HFFc6 (cell line): ENCODE measurements around the gene UBASH3A. TPM values are rescaled to one million over a fixed set of nuclear protein-coding genes. Genes with fewer than 3 reads are reported as not detected.

ENCODE experiments used
- DNase-seq: peaks from one replicate; pipeline ENCODE4 v3.0.0-alpha.2; 2018
- H3K27ac Mint-ChIP-seq: 2 replicates; pipeline ENCODE4 v1.8.0; 2020; ENCODE audit warnings: mild to moderate bottlenecking, mixed read lengths
- H3K27me3 Mint-ChIP-seq: 2 replicates; pipeline ENCODE4 v1.8.0; 2021; ENCODE audit warnings: mild to moderate bottlenecking, moderate library complexity, mixed read lengths; ENCODE audit not compliant: insufficient read depth
- H3K36me3 Mint-ChIP-seq: 2 replicates; pipeline ENCODE4 v1.8.0; 2021; ENCODE audit warnings: low read depth, mixed read lengths
- H3K4me1 Mint-ChIP-seq: 2 replicates; pipeline ENCODE4 v1.8.0; 2020; ENCODE audit warnings: low read depth, mixed read lengths
- H3K4me3 Mint-ChIP-seq: 2 replicates; pipeline ENCODE4 v1.8.0; 2020; ENCODE audit warnings: mild to moderate bottlenecking, moderate library complexity, mixed read lengths
- H3K9me3 Mint-ChIP-seq: 2 replicates; pipeline ENCODE4 v1.8.0; 2020; ENCODE audit warnings: mild to moderate bottlenecking, mixed read lengths
- total RNA-seq, 6 experiments: library from RNA; stranded (reverse); fragmentation: NEBNext Ultra II Directional; extraction: Animal tissue kit (Norgen Biotek cat#: 25700); gene quantifications; 2 replicates in 1 of 6; 3 replicates in 5 of 6; pipeline ENCODE4 v1.2.3, GENCODE V29; 2021
- TF ChIP-seq, protein P1 (sequence below): fragments of 200-600 bp; sonication (generic); IDR thresholded peaks from 2 replicates; pipeline ENCODE4 v1.5.0; 2021; ENCODE audit warnings: antibody characterized with exemption, mild to moderate bottlenecking

UBASH3A gene
- total RNA-seq, 6 experiments from 2014 or later, result not detected

DNA sequence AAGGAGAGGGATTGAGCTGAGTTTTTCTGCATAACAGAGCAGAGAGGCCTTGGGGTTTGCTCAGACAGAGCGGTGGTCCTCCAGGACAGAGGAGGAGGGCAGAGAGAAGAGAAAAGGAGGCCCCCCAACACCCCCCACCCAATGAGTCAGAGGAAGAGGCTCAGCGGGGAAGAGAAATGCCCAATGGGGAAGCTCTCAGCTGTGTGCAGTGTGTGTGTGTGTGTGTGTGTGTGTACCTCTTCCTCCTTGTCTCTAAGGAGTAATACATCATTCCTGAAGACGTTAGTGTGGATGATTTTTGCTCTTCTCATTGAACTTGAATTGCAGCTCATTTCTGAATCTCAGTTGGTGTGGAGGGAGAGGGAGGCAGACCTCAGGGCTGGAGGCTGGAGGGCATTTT lies 16.5 kb upstream of the UBASH3A start:
- no peak for DNase-seq
- TF ChIP-seq, protein P1, sequence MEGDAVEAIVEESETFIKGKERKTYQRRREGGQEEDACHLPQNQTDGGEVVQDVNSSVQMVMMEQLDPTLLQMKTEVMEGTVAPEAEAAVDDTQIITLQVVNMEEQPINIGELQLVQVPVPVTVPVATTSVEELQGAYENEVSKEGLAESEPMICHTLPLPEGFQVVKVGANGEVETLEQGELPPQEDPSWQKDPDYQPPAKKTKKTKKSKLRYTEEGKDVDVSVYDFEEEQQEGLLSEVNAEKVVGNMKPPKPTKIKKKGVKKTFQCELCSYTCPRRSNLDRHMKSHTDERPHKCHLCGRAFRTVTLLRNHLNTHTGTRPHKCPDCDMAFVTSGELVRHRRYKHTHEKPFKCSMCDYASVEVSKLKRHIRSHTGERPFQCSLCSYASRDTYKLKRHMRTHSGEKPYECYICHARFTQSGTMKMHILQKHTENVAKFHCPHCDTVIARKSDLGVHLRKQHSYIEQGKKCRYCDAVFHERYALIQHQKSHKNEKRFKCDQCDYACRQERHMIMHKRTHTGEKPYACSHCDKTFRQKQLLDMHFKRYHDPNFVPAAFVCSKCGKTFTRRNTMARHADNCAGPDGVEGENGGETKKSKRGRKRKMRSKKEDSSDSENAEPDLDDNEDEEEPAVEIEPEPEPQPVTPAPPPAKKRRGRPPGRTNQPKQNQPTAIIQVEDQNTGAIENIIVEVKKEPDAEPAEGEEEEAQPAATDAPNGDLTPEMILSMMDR, result no peak
- H3K27me3 Mint-ChIP-seq, result no peaks in the 10 kb centered on the region; the same call in 1 of the 2 replicates
- peaks cover 76% of the 10 kb centered on the region for H3K9me3 Mint-ChIP-seq
- peaks cover 19% of the 10 kb centered on the region for H3K36me3 Mint-ChIP-seq
- H3K4me3 Mint-ChIP-seq, result no peak overlapping the region
- no peak overlapping the region for H3K27ac Mint-ChIP-seq
- H3K4me1 Mint-ChIP-seq, result no peaks in the 10 kb centered on the region

GRCh38 chr21:42387843-42388340 lies 15.8 kb upstream of the UBASH3A start:
- DNase-seq, result no peak
- peaks cover 20% of the 10 kb centered on the region for H3K36me3 Mint-ChIP-seq
- no peak overlapping the region for H3K4me3 Mint-ChIP-seq
- no peaks in the 10 kb centered on the region for H3K4me1 Mint-ChIP-seq
- no peak overlapping the region for H3K27ac Mint-ChIP-seq
- TF ChIP-seq, protein P1, result no peak
- peaks cover 75% of the 10 kb centered on the region for H3K9me3 Mint-ChIP-seq
- H3K27me3 Mint-ChIP-seq, result no peaks in the 10 kb centered on the region; the same call in 1 of the 2 replicates

GRCh38 chr21:42388740-42389448 lies 14.8 kb upstream of the UBASH3A start:
- DNase-seq, result no peak
- Mint-ChIP-seq H3K27ac (no peak overlapping the region), H3K36me3 (peaks cover 20% of the 10 kb centered on the region), H3K9me3 (peaks cover 77% of the 10 kb centered on the region), H3K27me3 (no peaks in the 10 kb centered on the region; the same call in 1 of the 2 replicates), H3K4me1 (no peaks in the 10 kb centered on the region), H3K4me3 (no peak overlapping the region)
- TF ChIP-seq, protein P1, result no peak

DNA sequence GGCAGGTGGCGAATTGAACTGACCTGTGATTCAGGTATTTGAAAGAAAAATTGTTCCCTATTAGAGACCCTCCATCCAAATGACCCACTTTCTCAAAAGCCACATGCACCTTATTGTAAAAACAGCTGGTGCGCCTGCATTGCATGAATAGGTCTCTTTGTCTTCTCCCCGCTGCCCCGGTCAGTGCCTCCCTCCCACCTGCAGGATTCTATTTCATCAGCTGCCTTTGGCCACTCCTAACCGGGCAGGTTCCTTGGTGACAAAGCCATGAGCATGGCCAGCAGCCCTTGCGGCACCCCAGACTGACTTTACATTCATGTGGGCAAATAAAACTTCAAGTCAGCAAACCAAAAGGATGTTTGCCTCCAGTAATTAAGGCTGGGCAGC lies 14.3 kb upstream of the UBASH3A start:
- no peak for DNase-seq
- TF ChIP-seq, protein P1, result no peak
- H3K36me3 Mint-ChIP-seq, result peaks cover 20% of the 10 kb centered on the region
- no peak overlapping the region for H3K27ac Mint-ChIP-seq
- H3K9me3 Mint-ChIP-seq, result peaks cover 73% of the 10 kb centered on the region
- H3K4me3 Mint-ChIP-seq, result no peak overlapping the region
- H3K27me3 Mint-ChIP-seq, result no peaks in the 10 kb centered on the region; the same call in 1 of the 2 replicates
- H3K4me1 Mint-ChIP-seq, result no peaks in the 10 kb centered on the region

- H3K4me3 Mint-ChIP-seq, result no peak overlapping the region
- TF ChIP-seq, protein P1, result no peak
- peaks cover 78% of the 10 kb centered on the region for H3K9me3 Mint-ChIP-seq
- no peaks in the 10 kb centered on the region for H3K4me1 Mint-ChIP-seq
- no peaks in the 10 kb centered on the region; the same call in 1 of the 2 replicates for H3K27me3 Mint-ChIP-seq
- H3K36me3 Mint-ChIP-seq, result peaks cover 20% of the 10 kb centered on the region
- H3K27ac Mint-ChIP-seq, result no peak overlapping the region
- DNase-seq, result no peak
Observed at GRCh38 chr21:42390193-42390592, 13.5 kb upstream of the UBASH3A start.
